GM12875 (cell line): Measurements from ENCODE around the gene TEDC2.

ENCODE experiments used
- H3K4me3 ChIP-seq: one replicate; pipeline ENCODE4 v1.5.1; 2011; ENCODE audit warnings: low read depth, low read length, control low read depth
- TF ChIP-seq, protein P1 (sequence below): IDR thresholded peaks from 2 replicates; pipeline ENCODE4 v1.5.1; 2011; ENCODE audit warnings: low read depth, mild to moderate bottlenecking, control low read depth, inconsistent platforms, low read length, moderate library complexity, borderline replicate concordance; ENCODE audit not compliant: insufficient read depth

The TEDC2 gene

DNA sequence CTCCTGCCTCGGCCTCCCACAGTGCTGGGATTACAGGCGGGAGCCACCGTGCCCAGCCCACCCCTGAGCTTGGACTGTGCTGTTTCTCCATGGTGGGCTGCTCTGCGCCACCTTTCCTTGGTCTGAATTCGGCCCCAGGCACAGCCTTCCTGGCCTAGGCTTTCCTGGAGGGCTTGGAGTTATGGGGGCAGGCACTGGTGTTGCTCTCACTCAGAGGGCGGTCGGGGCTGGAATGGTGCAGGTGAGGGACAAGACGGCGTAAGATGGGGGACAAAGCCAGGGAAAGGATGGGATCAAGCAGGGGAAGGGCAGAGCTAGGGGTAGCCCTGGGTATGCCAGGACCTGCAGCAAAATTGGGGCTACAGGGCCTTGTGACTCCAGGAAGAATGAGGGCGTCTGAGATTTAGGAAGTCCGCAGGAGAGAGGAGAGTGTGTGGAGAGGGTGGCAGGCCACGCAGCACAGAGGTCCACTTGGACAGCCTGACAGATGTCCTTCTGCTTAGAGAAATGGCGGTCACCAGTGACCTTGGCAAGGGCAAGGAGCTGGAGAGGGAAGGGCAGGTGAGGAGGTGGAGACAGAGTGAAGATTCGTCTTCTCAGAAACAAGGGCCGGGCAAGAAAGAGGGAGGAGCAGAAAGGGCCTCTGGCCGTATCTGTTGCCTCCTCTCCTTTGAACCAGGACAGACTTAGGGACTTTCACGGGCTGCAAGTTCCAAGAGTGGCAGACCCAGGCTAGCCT lies 52.3 kb downstream of the TEDC2 start:
- no peak overlapping the region for H3K4me3 ChIP-seq

GRCh38 chr16:2512735-2513404 lies 53.0 kb downstream of the TEDC2 start:
- peak overlapping the region; percentile 90 for H3K4me3 ChIP-seq
- TF ChIP-seq, protein P1, sequence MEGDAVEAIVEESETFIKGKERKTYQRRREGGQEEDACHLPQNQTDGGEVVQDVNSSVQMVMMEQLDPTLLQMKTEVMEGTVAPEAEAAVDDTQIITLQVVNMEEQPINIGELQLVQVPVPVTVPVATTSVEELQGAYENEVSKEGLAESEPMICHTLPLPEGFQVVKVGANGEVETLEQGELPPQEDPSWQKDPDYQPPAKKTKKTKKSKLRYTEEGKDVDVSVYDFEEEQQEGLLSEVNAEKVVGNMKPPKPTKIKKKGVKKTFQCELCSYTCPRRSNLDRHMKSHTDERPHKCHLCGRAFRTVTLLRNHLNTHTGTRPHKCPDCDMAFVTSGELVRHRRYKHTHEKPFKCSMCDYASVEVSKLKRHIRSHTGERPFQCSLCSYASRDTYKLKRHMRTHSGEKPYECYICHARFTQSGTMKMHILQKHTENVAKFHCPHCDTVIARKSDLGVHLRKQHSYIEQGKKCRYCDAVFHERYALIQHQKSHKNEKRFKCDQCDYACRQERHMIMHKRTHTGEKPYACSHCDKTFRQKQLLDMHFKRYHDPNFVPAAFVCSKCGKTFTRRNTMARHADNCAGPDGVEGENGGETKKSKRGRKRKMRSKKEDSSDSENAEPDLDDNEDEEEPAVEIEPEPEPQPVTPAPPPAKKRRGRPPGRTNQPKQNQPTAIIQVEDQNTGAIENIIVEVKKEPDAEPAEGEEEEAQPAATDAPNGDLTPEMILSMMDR, result peak; percentile 24; the same call in 1 of the 2 replicates

More for the DNA sequence above, 52.3 kb downstream of the TEDC2 start:
- TF ChIP-seq, protein P1, result no peak

DNA sequence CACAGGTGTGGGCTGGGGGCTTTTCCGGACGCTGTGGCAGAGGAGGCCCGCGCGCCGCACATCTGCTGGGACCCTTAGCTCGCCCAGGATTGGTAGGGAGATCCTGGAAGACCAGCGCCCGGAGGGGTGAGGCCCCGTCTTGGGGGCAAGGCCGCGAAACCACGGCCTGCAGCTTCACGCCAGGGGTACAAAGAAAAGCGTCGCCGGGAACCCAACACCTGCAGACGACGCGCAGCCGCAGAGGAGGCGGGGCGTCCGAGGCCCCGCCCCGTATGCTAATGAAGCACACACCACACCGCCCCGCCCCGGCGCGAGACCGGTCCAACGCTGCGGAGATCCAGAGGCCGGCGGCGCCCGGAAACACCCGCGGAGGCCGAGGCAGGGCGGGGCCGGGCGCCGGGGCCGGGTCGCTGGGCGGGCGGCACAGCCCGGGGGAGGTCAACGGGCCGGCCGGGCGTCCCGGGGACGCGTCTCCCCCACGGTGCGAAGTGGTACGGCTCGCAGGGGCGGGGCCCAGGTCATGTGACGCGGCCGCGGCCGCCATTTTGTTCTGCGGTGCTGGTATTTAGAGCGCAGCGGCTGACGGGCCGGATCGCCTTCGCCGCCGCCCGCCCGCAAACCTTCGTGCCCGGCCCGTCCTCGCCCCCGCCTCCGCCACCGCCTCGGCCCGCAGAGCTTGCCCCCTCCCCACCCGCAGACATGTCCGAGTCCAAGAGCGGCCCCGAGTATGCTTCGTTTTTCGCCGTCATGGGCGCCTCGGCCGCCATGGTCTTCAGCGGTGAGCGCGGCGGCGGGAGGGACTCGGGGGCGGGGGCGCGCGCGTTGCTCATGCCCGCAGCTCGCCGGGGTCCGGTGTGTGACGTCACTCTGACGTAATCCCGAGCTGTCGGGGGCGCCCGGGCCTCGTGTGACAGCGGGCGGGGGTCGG lies 53.8 kb downstream of the TEDC2 start, which contains the start of gene ATP6V0C:
Gene ATP6V0C (plus strand): TSS at position 548 of the 928 bp plus-strand sequence. CDS start 152 bp downstream, at position 700.
- TF ChIP-seq, protein P1, result no peak
- peak within 1 kb of the TSS; percentile 90 for H3K4me3 ChIP-seq
